ENCODE data around the gene THADA.

The THADA gene

DNA sequence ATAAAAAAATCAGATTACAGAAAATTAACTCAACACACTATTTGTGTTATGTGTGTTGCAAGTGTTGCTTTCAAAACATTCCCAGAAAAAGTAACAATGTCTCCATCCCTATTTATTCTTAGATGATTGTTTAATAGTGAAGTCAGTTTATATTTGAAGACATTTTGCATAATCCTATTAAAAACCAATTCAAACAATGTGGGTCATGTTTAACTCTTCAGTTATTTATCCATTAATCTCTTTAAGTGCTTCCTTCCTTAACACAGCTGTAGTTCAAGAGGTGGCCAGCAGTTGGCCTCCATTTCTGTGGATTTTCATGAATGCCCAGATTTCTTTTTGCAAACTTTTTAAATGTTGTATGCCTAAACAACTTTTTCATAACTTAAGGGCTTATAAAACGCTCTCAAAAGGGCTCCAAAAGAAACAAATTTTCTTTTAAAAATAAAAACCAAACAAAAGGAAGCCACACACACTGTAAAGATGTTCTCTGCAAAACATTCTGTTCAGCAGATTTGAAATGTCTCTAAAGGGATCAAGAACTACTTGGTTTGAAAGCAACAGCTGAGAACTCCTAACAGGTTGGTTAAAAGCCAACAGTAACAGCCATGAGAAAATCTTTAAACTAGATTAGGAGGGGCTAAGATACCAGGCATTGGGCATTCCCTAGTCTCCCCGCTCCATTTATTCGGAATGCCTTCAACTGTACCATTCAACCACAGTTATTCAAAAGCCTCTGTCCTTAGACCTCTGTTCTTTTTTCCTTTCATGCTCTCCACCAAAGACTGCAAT is 71.5 kb downstream of the THADA start:
- H3K79me2 ChIP-seq (ENCODE audit: insufficient read depth, low read depth): no peaks in the 10 kb centered on the region
- H2AFZ ChIP-seq (ENCODE audit: low read depth): no peak overlapping the region
- H3K27me3 ChIP-seq (ENCODE audit: insufficient read depth, low read depth): no peaks in the 10 kb centered on the region
- no peaks in the 10 kb centered on the region for H4K20me1 ChIP-seq (ENCODE audit: insufficient read depth)
- TF ChIP-seq, protein P1, sequence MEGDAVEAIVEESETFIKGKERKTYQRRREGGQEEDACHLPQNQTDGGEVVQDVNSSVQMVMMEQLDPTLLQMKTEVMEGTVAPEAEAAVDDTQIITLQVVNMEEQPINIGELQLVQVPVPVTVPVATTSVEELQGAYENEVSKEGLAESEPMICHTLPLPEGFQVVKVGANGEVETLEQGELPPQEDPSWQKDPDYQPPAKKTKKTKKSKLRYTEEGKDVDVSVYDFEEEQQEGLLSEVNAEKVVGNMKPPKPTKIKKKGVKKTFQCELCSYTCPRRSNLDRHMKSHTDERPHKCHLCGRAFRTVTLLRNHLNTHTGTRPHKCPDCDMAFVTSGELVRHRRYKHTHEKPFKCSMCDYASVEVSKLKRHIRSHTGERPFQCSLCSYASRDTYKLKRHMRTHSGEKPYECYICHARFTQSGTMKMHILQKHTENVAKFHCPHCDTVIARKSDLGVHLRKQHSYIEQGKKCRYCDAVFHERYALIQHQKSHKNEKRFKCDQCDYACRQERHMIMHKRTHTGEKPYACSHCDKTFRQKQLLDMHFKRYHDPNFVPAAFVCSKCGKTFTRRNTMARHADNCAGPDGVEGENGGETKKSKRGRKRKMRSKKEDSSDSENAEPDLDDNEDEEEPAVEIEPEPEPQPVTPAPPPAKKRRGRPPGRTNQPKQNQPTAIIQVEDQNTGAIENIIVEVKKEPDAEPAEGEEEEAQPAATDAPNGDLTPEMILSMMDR (conservative IDR thresholded peaks at IDR 0.05; ENCODE audit: low read depth, low read length): peak; percentile 60
- no peak overlapping the region for H3K9ac ChIP-seq
- H3K4me3 ChIP-seq (IDR thresholded peaks at IDR 0.05; ENCODE audit: insufficient read depth, low read depth, low read length): no peak overlapping the region
- peaks cover 13% of the 10 kb centered on the region for H3K4me1 ChIP-seq (ENCODE audit: low read depth, poor library complexity, severe bottlenecking)
- H3K27ac ChIP-seq: no peak overlapping the region
- H3K36me3 ChIP-seq (ENCODE audit: insufficient read depth): no peaks in the 10 kb centered on the region
- no peak overlapping the region for H3K4me2 ChIP-seq

DNA sequence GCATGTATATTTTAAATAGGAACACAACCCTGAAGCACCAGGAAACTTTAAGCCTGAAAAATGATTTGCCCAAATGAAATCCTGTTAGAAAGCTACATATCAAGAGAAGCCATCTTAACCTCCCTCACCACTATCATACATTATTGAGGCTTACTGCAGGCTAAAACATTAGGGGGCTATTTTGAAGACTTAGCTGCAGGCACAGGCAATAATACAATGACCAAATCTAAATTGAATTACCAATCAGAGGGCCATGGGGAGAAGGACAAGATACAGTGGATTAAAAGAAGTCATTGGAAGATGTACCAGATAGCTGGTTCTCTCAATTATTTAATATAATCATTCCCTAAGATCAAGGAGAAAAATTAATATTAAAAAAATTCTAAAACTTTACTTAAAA is 73.7 kb downstream of the THADA start:
- Histone ChIP-seq H2AFZ (ENCODE audit: low read depth) (no peak overlapping the region), H3K4me3 (IDR thresholded peaks at IDR 0.05; ENCODE audit: insufficient read depth, low read depth, low read length) (no peak overlapping the region), H3K4me2 (no peak overlapping the region), H3K4me1 (ENCODE audit: low read depth, poor library complexity, severe bottlenecking) (peaks cover 25% of the 10 kb centered on the region), H3K27me3 (ENCODE audit: insufficient read depth, low read depth) (no peaks in the 10 kb centered on the region), H3K27ac (no peak overlapping the region), H3K36me3 (ENCODE audit: insufficient read depth) (no peaks in the 10 kb centered on the region), H3K79me2 (ENCODE audit: insufficient read depth, low read depth) (no peaks in the 10 kb centered on the region), H3K9ac (no peak overlapping the region), H4K20me1 (ENCODE audit: insufficient read depth) (no peaks in the 10 kb centered on the region)
- TF ChIP-seq, protein P1 (conservative IDR thresholded peaks at IDR 0.05; ENCODE audit: low read depth, low read length): no peak

DNA sequence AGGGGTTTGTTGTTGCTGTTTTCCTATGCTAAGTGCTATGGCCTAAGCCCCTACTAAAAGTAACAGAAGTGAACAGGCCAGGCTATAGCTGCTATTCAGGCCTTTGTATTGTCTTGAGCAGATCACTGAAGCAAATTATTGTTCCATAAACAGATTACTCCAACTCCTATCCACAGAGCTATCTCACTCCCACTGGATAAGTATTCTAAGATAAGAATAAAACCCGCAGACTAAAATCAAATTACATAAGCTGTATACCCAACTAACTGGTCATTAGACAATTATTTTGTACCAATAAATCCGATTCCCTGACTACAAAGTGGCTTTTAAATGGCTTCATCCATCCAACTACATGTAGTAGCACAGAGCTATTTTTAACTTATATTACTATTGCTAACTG is 74.3 kb downstream of the THADA start:
- Histone ChIP-seq H4K20me1 (ENCODE audit: insufficient read depth) (no peaks in the 10 kb centered on the region), H3K27me3 (ENCODE audit: insufficient read depth, low read depth) (no peaks in the 10 kb centered on the region), H3K9ac (no peak overlapping the region), H3K27ac (no peak overlapping the region), H3K79me2 (ENCODE audit: insufficient read depth, low read depth) (no peaks in the 10 kb centered on the region), H3K4me1 (ENCODE audit: low read depth, poor library complexity, severe bottlenecking) (peaks cover 25% of the 10 kb centered on the region), H3K36me3 (ENCODE audit: insufficient read depth) (no peaks in the 10 kb centered on the region), H2AFZ (ENCODE audit: low read depth) (no peak overlapping the region), H3K4me2 (no peak overlapping the region), H3K4me3 (IDR thresholded peaks at IDR 0.05; ENCODE audit: insufficient read depth, low read depth, low read length) (no peak overlapping the region)
- TF ChIP-seq, protein P1 (conservative IDR thresholded peaks at IDR 0.05; ENCODE audit: low read depth, low read length): no peak

DNA sequence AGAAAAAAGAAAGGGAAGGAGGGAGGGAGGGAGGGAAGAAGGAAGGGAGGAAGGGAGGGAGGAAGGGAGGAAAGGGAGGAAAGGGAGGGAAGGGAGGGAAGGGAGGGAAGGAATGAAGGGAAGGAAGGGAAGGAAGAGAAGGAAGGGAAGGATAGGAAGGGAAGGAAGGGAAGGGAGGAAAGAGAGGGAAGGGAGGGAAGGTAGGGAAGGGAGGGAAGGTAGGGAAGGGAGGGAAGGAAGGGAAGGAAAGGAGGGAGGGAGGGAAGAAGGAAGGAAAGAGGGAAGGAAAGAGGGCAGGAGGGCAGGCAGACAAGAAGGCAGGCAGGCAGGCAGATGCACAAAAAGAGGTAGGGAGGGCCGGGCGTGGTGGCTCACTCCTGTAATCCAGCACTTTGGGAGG is 74.9 kb downstream of the THADA start:
- no peak overlapping the region for H2AFZ ChIP-seq (ENCODE audit: low read depth)
- peaks cover 25% of the 10 kb centered on the region for H3K4me1 ChIP-seq (ENCODE audit: low read depth, poor library complexity, severe bottlenecking)
- TF ChIP-seq, protein P1 (conservative IDR thresholded peaks at IDR 0.05; ENCODE audit: low read depth, low read length): no peak
- no peaks in the 10 kb centered on the region for H3K36me3 ChIP-seq (ENCODE audit: insufficient read depth)
- H3K4me2 ChIP-seq: no peak overlapping the region
- no peak overlapping the region for H3K27ac ChIP-seq
- no peak overlapping the region for H3K4me3 ChIP-seq (IDR thresholded peaks at IDR 0.05; ENCODE audit: insufficient read depth, low read depth, low read length)
- H4K20me1 ChIP-seq (ENCODE audit: insufficient read depth): no peaks in the 10 kb centered on the region
- H3K79me2 ChIP-seq (ENCODE audit: insufficient read depth, low read depth): no peaks in the 10 kb centered on the region
- no peaks in the 10 kb centered on the region for H3K27me3 ChIP-seq (ENCODE audit: insufficient read depth, low read depth)
- no peak overlapping the region for H3K9ac ChIP-seq

All from KMS-11 (cell line).